Lower leg skin (tissue), 3 donors: ENCODE results near the gene SORT1.

Experiments
- CTCF ChIP-seq, 3 donors: fragments of 450-650 bp; IDR thresholded peaks; one replicate each; pipeline ENCODE4 v1.5.1; 2016; ENCODE audit warnings: antibody characterized with exemption in 3 of 3, mild to moderate bottlenecking in 3 of 3, moderate library complexity in 2 of 3
- POLR2A ChIP-seq, 2 donors: fragments of 450-650 bp; IDR thresholded peaks; one replicate each; pipeline ENCODE4 v1.6.1; 2016 to 2017; ENCODE audit warnings: antibody characterized with exemption in 2 of 2, mild to moderate bottlenecking in 1 of 2, moderate library complexity in 1 of 2

GRCh38 chr1:109386054-109386717 lies 11.5 kb downstream of the SORT1 start:
- TF ChIP-seq CTCF (IDR thresholded peaks at IDR 0.05) (no peak), POLR2A (IDR thresholded peaks at IDR 0.05) (no peak)
